GM18507 (cell line): ENCODE measurements around the gene MIXL1.
"Not testable (repeated sequence)": the region's sequence is repeated elsewhere in the genome, so short reads cannot be mapped to it uniquely, and the experiment has no call there.

Experiments
- DNase-seq: peaks from one replicate; pipeline ENCODE4 v3.0.0; 2011; ENCODE audit warnings: low read depth; ENCODE audit not compliant: insufficient read length; ENCODE audit errors: extremely low spot score
- FAIRE-seq: peaks from 2 replicates; lab custom pipeline; 2011; peaks lifted over from hg19 to GRCh38; lab: Jason Lieb, UNC

Gene MIXL1

DNA sequence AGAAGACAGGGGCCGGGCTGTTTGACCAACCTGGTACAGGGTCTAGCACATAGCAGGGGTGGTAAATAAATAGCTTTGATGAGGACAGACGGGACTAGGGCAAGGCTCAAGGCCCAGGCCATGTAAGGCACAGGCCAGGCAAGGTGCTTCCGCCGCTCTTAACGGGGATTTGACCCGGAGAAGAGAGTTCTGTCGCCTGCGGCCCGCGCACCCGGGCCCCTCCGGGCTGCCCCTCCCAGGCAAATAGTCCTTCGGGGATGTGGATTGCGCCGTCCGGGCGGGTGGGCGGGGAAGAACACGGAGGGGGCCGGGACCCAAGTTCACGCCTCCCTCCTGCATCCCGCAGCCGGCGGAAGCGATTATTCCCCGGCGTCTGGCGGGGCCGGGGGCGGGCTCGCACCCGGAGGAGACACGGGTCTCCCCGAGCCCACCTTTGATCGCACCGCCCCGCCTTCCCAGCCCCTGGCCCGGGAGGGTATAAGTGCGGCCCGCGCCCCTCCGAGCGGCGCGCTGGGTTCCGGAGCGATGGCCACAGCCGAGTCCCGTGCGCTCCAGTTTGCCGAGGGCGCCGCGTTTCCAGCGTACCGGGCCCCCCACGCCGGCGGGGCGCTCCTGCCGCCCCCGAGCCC, at the start of gene MIXL1:
TSS of gene MIXL1 (plus strand) at position 508 of the 629 bp plus-strand sequence. CDS start at position 526, 18 bp downstream.
- FAIRE-seq: no peak
- no peak for DNase-seq

DNA sequence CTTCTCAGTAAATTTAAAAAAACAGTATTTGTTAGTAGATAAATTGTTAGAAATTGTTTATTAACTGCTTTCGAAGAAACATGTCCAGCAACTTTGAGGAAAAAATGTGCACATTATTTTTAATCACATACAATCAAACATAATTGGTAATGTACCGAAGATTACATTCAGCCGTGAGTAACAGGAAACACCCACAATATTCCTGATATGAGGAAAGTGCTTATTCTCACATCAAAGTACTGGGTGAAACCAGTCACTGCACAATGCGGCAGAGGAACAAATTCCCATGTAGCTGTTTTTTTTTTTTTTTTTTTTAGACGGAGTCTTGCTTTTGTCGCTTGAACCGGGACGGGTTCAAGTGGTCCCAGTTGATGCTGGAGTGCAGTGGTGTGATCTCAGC, 46.6 kb upstream of the MIXL1 start:
- no peak for FAIRE-seq
- DNase-seq: no peak

DNA sequence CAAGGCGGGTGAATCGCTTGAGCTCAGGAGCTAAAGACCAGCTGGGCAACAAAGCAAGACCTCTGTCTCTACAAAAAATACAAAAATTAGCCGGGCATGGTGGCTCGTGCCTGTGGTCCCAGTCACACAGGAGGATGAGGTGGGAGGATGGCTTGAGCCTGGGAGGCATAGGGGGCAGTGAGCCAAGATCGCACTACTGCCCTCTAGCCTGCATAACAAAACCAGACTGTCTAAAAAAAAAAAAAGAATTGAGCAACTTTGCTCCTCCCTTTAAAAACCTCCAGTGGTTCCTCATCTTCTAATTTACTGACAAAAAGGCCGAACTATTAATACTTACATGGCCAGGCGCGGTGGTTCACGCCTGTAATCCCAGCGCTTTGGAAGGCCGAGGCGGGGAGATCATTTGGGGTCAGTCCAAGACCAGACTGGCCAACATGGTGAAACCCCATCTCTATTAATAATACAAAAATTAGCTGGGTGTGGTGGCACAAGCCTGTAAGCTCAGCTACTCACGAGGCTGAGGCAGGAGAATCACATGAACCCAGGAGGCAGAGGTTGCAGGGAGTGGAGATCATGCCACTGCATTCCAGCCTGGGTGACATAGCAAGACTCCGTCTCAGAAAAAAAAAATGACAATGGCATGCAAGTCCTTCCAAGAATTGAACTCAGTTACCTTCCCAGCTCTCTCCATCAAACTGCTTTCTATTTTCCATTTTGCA, 41.3 kb upstream of the MIXL1 start:
- DNase-seq (no peak), FAIRE-seq (peak; percentile 47)

DNA sequence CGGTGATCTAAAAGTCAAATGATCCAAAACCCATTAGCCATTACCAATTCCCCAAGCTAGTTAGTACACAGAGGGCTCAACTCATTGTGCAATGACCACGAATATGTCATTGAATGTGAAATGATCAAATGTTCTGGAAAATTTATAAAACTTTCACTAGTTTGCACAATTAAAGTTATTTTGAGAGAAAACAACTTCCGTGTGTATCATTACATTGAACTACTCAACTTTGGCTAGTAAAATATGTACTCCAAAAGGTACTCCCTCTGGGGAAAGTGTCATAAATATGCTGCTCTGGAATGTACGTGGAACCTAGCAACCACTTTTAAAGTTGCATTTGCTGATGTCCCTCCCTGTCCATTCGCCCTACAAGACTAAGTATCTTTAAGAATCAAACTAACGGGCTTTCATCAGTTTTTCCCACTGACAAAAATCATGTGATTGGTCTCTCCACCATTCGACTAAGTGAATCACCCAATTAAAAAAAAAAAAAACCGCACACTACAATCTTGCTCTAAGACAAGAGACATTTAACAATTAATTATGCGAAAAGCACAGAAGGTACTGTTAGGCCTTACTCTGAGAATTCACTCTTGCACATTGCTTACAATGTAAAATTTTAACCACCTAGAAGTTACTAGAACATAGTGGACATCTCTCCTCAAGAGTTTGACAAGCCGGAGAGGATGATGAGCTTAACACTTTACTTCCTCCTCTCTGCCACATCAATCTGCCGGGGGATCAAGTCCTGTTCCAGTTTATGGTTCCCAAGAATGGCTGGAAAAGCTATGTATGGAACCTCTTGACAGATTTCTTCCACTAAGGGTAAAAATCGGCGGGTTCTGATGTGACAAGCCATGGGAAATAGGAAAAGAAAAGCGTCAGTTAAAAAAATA, 38.1 kb upstream of the MIXL1 start:
- no peak for DNase-seq
- FAIRE-seq: no peak

DNA sequence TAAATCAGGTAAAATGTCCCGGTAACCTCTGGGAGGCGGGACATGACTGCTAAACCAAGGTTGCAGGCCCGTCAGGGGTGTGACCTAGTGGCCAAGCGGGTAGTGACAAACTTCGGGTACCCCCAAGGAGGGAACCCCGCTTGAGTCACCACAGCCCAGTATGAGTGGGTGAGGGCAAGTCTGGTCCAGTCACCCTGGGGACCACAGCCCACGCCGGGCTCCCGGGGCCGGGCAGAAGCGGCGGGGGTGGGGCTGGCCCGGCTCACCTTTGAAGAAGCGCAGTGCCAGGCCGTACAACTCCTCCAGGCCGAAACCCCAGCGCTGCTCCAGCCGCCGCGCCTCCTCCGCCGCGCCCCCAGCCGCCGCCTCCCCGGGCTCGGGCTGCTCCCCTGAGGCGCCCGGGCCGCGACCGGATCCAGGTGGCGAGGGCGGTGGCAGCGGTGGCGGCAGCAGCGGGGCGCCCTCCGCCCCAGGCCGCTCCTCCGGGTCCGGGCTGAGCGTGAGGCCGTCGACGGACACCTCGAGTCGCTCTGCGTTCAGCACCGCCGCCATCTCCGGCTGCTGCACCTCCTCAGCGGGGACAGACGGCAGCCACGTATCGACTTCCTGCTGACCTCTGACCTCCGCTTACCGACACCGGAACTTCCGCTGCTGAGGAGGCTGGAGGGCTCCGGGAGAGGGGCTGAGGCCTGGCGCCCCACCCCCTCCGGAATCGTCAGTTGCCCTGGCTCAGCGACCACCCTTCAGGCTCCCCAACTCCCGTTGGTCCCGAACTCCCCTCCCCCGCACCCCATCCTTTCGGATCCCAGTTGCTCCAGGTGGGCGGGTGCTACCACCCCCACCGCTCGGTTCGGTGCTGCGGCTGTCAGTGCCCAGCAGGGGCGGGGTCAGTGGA, 37.1 kb upstream of the MIXL1 start, which contains the start of gene ACBD3:
TSS of gene ACBD3 (minus strand) at position 618 of the 895 bp plus-strand sequence. CDS start at position 552, 66 bp downstream.
- FAIRE-seq: peak; percentile 96

DNA sequence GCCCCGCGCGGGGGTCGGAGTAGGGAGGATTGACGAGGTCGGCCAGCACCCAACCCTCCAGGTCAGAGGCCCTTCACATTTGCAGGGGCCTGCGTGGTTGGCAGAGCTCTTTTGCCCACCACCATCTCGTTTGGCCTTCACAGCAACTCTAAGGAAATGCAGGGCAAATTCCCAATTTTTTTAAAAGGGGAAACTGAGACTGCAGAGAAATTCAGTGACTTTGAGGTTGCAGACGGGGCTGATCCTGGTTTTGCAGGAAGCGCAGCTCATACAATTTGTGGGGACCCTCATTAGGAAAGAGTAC, 36.5 kb upstream of the MIXL1 start:
- no peak for DNase-seq
- no peak for FAIRE-seq

More for the DNA sequence above, 37.1 kb upstream of the MIXL1 start, which contains the start of gene ACBD3:
- peak; percentile 87 for DNase-seq

DNA sequence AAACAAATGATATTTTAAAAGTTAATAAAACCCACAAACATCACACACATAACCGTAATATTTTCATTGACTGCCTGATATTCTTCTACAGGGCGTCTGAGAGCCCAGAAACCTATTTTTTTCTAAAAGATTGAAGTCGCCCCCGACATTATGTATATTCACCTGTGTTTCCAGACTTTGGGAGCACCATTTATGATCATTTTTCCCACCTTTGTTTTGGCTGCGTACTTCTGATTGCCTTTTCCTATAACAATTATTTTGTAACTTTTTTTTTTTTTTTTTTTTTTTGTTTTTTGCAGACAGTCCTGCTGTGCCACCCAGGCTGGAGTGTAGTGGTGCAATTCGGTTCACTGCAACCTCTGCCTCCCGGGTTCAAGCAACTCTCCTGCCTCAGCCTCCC, 36.1 kb upstream of the MIXL1 start:
- no peak for FAIRE-seq
- DNase-seq: no peak

DNA sequence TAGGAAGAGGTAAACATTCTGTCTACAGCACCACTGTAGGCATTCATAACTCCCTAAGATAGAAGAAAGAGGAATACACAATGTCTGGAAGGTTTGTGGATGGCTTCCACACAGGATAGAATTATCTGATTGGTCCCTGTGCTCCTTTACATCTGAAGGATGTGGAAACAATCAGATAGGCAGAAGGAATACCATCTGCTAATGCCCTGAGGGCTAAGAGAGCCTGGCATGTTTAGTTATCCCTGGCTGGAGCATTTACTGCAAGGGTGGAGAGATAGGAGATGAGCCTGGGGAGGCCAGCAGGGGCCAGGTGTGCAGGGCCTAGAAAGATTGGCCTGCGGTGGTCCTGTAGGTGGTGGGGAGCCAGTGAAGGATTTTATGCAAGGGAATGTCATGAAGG, 28.3 kb upstream of the MIXL1 start:
- no peak for DNase-seq
- FAIRE-seq: no peak

DNA sequence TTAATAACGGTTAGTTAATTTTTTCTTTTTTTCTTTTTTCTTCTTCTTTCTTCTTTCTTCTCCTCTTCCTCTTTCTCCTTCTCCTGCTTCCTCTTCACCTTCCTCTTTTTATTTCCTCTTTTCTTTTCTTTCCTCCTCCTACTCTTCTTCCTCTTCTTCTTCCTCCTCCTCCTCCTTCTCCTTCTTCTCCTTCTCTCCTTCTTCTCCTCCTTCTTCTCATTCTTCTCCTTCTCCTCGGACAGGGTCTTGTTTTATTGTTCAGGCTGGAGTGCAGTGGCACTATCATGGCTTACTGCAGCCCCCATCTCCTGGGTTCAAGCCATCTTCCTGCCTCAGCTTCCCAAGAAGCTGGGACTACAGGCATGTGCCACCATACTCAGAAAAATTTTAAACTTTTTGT, 23.5 kb upstream of the MIXL1 start:
- DNase-seq (no peak), FAIRE-seq (no peak)

DNA sequence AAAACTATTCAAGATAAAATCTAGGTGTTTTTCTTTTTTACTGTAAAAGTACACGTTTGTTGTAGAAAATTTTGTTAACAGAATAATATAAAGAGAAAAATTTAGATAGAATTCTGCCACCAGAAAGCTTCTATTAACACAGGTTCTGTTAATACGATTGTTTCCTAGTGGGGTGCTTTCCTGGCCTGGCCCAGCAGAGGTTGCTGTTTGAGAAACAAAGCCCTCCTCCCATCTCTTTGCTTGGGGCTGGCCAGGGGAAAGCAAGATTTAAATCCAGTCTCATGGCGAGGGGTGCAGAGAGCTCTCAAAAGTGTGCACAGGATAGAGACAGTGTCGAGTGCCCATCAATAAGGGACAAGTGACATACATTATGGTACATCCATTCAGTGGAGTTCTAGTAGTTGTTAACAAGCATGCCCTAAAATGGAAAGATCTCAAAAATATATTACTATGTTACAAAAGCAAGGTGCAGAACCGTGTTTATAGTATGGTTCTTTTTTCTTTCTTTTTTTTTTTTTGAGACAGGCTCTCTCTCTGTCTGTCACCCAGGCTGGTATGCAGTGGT, 22.4 kb upstream of the MIXL1 start:
- FAIRE-seq: no peak
- no peak for DNase-seq

DNA sequence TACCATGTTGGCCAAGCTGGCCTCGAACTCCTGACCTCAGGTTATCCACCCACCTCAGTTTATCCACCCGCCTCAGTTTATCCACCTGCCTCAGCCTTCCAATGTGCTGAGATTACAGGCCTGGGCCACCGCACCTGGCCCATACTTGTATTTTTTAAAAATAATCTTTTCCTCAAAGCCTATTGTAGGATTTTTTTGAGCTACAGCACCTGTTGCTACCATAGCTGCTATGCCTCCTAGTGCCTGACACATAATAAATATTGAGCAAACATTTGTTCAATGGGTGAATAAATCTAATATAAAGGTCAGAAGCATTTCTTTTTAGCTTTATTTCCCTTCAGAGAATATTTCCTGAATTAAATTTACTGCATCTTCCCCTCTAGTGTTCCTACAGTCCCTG, 21.2 kb upstream of the MIXL1 start:
- FAIRE-seq (no peak), DNase-seq (no peak)

DNA sequence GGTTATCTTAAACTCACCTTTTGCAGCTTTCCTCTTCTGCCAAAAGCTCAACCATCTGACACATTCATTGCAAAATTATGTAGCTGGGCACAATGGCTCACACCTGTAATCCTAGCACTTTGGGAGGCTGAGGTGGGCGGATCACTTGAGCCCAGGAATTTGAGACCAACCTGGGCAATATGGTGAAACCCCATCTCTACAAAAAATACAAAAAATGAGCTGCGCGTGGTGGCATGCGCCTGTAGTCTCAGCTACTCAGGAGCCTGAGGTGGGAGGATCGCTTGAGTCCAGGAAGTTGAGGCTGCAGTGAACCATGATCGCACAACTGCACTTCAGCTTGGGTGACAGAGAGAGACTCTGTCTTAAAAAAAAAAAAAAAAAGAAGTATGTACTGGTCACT, 20.8 kb upstream of the MIXL1 start:
- not testable (repeated sequence) for FAIRE-seq

DNA sequence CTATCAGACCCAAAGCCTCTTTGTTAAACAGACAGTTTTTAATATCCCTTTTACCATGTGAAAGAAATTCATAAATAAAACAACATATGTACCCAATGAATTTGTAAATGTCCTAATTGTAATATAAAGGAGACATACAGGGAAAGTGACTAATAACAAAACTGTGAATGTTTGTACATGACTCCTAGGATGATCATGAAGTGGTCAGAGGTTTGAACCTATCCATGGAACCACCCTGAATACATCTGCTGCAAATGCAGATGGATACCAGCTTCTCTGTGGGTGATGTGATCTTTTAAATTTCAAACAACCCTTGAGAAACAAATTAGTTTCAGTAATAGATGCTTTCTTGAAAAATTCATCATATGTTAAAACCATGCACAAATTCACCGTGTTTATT, 20.2 kb upstream of the MIXL1 start:
- DNase-seq (no peak), FAIRE-seq (no peak)

More for the DNA sequence above, 20.8 kb upstream of the MIXL1 start:
- not testable (repeated sequence) for DNase-seq

DNA sequence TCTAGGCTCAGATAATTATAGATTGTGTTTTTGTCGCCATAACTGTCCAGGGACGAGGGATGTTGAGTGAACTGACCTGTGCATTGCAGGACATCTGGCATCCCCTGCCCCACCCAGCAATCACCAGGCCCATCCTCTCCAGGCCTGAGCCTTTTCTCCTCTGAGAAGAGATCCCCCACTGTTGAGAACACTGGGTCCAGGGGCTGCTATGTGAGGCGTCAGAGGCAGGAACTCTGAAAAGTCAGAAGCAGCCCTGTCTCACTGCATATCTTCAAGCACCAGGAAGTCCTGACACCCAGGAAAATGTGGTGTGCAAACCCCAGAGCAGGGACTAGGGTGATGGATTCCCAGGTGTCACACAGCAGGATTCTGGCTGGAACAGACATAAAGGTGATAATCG, 19.8 kb upstream of the MIXL1 start:
- FAIRE-seq: no peak

DNA sequence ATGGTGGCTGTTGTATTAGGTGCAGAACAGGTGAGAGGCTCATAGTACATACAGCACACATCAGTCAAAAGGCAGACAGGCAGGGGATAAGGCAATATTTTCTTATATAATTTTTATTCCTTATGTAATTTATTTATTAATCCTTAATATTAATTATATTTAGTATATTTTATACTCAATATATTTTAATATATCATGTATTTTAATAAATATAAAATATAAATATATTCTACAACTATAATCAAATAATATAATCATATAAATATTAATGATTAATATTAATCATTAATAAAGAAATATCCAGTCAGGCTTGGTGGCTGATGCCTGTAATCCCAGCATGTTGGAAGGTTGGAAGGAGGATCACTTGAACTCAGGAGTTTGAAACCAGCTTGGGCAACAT, 19.3 kb upstream of the MIXL1 start:
- no peak for FAIRE-seq

More for the DNA sequence above, 19.8 kb upstream of the MIXL1 start:
- DNase-seq: no peak

DNA sequence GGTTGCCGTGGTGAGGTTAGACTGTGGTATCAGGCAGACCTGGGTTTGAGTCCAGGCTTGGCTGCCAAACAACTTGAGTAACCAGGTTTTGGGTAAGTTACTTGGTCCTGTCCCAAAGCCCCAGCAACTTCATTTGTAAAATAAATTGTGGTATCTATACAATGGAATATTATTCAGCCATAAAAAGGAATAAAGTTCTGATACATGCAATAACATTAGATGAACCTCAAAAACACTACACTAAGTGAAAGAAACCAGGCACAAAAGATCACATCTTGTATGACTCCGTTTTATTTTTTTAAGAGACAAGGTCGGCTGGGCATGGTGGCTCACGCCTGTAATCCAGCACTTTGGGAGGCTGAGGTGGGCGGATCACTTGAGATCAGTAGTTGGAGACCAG, 16.4 kb upstream of the MIXL1 start:
- DNase-seq (no peak), FAIRE-seq (no peak)

More for the DNA sequence above, 19.3 kb upstream of the MIXL1 start:
- no peak for DNase-seq

DNA sequence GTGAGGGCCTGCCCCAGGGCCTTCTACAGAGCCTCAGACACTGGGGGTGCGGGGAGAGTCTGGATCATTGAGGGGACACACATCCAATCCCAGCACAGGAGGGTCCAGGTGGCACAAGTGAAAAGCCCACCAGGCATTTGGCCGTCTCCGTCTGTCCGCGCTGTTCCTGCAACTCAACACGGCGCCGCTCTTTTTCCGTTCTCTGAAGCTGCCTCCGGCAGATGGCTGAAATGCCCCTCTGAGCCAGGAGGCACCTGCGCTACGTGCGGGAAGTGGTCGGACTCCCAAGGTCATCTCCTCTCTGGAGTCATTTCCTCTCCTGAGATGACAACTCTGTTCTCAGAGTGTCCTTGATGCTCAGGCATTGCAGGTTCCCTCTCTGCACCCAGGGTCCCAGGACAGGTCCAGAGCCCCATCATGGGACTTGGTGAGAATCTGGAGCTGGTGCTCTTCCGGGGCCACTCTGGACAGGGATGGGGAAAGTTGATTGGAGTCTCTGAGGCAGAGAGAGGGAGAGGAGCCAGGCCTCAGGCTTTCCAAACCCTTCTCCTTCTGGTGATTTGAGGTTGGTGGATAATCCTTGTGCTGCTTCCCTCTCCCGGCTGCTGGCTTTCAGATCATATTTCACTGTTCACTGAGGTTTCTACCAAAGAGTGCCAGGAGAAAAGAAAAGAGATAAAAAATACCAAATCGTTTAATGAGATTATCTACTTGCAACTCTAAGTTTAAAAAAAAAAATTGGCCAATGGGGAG, 14.0 kb upstream of the MIXL1 start:
- no peak for FAIRE-seq
- DNase-seq: no peak

DNA sequence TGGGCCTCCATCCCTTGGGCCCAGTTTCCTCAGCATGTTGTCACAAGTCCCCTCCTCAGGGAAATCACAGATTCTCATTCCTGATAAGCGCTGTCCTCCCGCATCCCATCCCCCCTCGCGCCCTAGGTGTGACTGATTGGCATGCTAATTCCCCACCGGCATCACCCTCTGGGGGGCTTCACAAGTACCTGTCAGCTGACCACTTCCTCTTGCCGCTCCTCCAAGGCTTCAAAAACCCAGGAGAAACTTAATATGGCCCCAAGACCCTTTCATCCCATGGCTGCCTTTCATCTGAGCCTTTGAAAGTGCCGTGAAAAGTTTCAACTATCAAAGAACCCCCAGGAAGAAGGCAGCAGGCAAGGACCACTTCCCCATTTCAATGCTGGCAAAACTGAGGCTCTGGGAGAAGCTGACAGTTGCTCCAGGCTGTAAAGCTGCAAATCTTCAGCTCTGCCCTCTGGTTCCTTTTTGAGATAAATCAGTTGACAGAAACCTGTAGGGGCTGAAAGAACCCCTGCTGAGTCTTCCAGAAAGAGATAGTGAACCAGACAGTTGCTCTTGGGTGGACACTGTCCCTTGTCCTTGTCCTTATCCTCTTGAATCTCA, 12.8 kb upstream of the MIXL1 start:
- DNase-seq: no peak
- no peak for FAIRE-seq
